ENCODE data around the gene ITFG2. TPM values are rescaled to one million over a fixed set of nuclear protein-coding genes. Genes with fewer than 3 reads are reported as not detected.

Gene ITFG2
- total RNA-seq: 10 to 100 TPM; 32.4 to 65.9 TPM

DNA sequence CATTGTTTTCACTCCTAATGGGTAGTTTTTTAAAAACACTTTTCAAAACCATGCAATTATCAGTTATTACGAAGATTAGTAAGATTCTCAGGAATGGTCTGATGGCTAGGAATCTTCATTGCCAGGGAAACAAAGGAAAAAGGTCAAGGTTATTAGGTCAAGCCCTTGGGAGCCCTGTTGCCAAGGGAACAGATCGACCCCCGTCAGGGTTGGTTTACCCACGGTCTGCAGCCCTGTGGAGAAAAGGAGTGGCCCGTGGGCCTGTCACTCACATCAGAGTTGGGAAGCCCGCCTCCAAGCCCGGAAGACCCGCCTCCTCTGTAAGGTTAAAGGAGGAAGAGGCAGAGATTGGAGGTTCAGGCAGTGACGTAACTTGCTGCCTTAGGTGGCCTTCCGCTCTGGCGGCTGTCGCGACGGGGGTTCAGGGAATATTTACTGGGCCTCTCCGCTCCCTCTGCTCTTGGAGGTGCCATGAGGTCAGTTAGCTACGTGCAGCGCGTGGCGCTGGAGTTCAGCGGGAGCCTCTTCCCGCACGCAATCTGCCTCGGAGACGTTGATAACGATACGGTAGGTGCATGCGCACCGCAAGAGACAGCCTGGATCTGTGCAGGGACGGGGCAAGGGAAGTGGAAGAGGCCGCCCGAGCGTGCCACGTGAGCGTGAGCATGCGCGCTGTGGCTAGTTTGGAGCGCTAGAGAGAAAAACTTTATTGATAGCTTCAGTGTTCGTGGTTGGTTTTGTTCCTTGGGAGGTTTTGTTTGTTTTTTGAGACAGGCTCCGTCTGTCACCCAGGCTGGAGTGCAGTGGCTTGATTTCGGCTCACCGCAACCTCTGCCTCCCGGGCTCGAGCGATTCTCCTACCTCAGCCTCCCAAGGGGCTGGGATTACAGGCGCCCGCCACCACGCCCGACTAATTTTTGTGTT lies at the start of gene ITFG2:
TSS of gene ITFG2 (plus strand) at position 379 of the 924 bp plus-strand sequence. CDS start at position 472, 93 bp downstream.
- H3K4me1 ChIP-seq: peaks cover 19% of the 10 kb centered on the region
- H3K9me3 ChIP-seq: no peaks in the 10 kb centered on the region
- peak; percentile 98 for ATAC-seq
- DNase-seq: peak; percentile 98 to 99 (median 98)
- peak within 1 kb of the TSS; percentile 74 to 99 (median 94) for H3K27ac ChIP-seq
- intact Hi-C loops (cut with DNase I): no loop called here
- H3K4me3 ChIP-seq: peak within 1 kb of the TSS; percentile 32 to 69
- H3K27me3 ChIP-seq: no peaks in the 10 kb centered on the region
- peaks cover 0 to 2% of the 10 kb centered on the region in 2 donors for H3K36me3 ChIP-seq (replicated peaks in 1 of 2; ENCODE audit: insufficient read depth in 1 of 2, low read depth in 2 of 2)
- WGBS, 2 donors: 0% methylated on average over 34 to 48 of the region's 48 CpGs
- peak; percentile 86 to 97 (median 96) for TF ChIP-seq POLR2A (IDR thresholded peaks at IDR 0.05)
- peak in 3 of 7 experiments; percentile 17 to 22 (median 17) for TF ChIP-seq CTCF (IDR thresholded peaks at IDR 0.05)

GRCh38 chr12:2764398-2764797 lies 48.1 kb upstream of the ITFG2 start:
- TF ChIP-seq CTCF (IDR thresholded peaks at IDR 0.05) (peak in 1 of 7 experiments; percentile 8), POLR2A (IDR thresholded peaks at IDR 0.05) (peak in 1 of 3 donors; percentile 13)
- peak overlapping the region; percentile 79 to 86 (median 84) for H3K27ac ChIP-seq
- DNase-seq (peak; percentile 57 to 85 (median 70)), ATAC-seq (peak; percentile 94)
- H3K4me1 ChIP-seq: peaks cover 50% of the 10 kb centered on the region
- no peaks in the 10 kb centered on the region for H3K9me3 ChIP-seq
- no peaks in the 10 kb centered on the region for H3K36me3 ChIP-seq (replicated peaks in 1 of 2; ENCODE audit: insufficient read depth in 1 of 2, low read depth in 2 of 2)
- intact Hi-C loops (cut with DNase I): no loop called here
- H3K4me3 ChIP-seq: no peak overlapping the region
- H3K27me3 ChIP-seq: no peaks in the 10 kb centered on the region

DNA sequence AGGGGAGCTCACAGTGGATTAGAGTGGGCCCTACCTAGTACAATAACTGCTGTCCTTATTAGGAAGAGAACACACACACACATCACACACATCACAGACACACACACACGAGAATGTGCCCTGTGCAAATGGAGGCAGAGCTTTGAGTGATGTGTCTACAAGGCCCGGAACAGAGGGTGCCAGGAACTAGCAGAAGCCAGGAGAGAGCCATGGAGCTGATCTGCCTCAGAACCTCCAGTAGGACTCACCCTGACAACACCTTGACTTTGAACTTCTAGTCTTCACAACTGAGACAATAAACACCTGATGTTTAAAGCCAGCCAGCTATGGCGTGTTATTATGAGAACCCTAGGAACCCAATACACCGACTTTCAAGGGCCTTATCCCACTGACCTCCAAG lies 47.4 kb upstream of the ITFG2 start:
- TF ChIP-seq POLR2A (IDR thresholded peaks at IDR 0.05): no peak
- TF ChIP-seq CTCF (IDR thresholded peaks at IDR 0.05): no peak
- Histone ChIP-seq H3K4me1 (peaks cover 57% of the 10 kb centered on the region), H3K27me3 (no peaks in the 10 kb centered on the region), H3K9me3 (no peaks in the 10 kb centered on the region), H3K36me3 (replicated peaks in 1 of 2; ENCODE audit: insufficient read depth in 1 of 2, low read depth in 2 of 2) (no peaks in the 10 kb centered on the region), H3K4me3 (no peak overlapping the region), H3K27ac (peak overlapping the region; percentile 79 to 86 (median 84))
- peak; percentile 77 for ATAC-seq
- DNase-seq: peak; percentile 65 to 79 (median 70)
- 38 to 49% methylated on average over 4 of the region's 4 CpGs for WGBS, 2 donors
- intact Hi-C loops (cut with DNase I): no loop called here

DNA sequence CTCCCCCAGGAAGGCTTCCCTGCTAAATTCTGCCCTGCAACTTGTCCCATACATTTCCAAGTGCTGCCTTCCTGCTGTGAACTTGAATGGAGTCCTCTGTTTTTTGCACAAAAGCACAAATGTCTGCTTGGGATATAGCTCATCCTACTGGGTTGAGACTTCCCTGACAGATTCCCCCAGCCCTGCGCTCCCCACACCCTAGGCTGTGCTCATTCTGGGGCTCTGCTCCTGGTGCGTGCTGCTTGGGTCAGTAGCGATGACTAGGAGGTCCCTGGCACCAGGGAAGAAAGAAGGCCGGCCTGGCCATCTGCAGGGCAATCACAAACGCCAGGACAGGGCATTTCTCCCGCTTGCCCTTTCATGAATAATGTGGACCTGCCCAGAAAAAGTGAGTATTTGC lies 46.9 kb upstream of the ITFG2 start:
- ATAC-seq (no peak), DNase-seq (no peak)
- no peaks in the 10 kb centered on the region for H3K36me3 ChIP-seq (replicated peaks in 1 of 2; ENCODE audit: insufficient read depth in 1 of 2, low read depth in 2 of 2)
- no peaks in the 10 kb centered on the region for H3K9me3 ChIP-seq
- no peak for TF ChIP-seq CTCF (IDR thresholded peaks at IDR 0.05)
- TF ChIP-seq POLR2A (IDR thresholded peaks at IDR 0.05): no peak
- H3K4me3 ChIP-seq: no peak overlapping the region
- H3K27ac ChIP-seq: peak overlapping the region; percentile 79 to 86 (median 84)
- peaks cover 59% of the 10 kb centered on the region for H3K4me1 ChIP-seq
- H3K27me3 ChIP-seq: no peaks in the 10 kb centered on the region
- intact Hi-C loops (cut with DNase I): no loop called here
- WGBS, 2 donors: 57 to 68% methylated on average over 6 of the region's 6 CpGs
